OCI-LY1 (cell line): ENCODE results near the gene TMEM164.

Source experiments
- EZH2 ChIP-seq: fragments of 200-600 bp; sonication (generic), shearing (Covaris generic); IDR thresholded peaks from 2 replicates; pipeline ENCODE4 v1.8.0; 2017; ENCODE audit warnings: borderline replicate concordance, mixed run types, mild to moderate bottlenecking, antibody characterized with exemption, low read length, moderate library complexity, mixed read lengths
- TF ChIP-seq, protein P1 (sequence below): fragments of 200-600 bp; sonication (generic), shearing (Covaris generic); IDR thresholded peaks from 2 replicates; pipeline ENCODE4 v1.5.1; 2017; ENCODE audit warnings: mild to moderate bottlenecking, antibody characterized with exemption, low read length, moderate library complexity, mixed read lengths

DNA sequence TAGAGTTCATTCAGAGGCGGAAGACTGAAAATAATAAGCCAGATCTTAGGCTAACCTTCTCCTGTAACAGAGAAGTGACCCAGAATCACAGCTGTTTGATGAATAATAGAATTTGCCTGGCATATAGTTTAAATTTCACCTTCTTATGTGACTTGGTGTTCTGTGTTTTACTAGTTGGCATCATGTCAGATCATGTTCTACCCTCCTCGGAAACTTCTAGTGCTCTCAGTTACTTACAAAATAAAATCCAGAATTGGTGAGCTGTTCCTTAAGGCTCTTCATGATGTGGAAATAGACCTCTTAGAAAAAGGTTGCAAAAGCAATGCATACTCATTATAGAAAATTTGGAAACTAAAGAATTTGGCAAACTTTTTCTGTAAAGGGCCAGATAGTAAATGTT lies 31.1 kb downstream of the TMEM164 start:
- TF ChIP-seq, protein P1, sequence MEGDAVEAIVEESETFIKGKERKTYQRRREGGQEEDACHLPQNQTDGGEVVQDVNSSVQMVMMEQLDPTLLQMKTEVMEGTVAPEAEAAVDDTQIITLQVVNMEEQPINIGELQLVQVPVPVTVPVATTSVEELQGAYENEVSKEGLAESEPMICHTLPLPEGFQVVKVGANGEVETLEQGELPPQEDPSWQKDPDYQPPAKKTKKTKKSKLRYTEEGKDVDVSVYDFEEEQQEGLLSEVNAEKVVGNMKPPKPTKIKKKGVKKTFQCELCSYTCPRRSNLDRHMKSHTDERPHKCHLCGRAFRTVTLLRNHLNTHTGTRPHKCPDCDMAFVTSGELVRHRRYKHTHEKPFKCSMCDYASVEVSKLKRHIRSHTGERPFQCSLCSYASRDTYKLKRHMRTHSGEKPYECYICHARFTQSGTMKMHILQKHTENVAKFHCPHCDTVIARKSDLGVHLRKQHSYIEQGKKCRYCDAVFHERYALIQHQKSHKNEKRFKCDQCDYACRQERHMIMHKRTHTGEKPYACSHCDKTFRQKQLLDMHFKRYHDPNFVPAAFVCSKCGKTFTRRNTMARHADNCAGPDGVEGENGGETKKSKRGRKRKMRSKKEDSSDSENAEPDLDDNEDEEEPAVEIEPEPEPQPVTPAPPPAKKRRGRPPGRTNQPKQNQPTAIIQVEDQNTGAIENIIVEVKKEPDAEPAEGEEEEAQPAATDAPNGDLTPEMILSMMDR = no peak
- no peak for TF ChIP-seq EZH2
